Renal cortex interstitium (tissue), 11 donors: ENCODE results near the gene MAD1L1. TPM values are rescaled to one million over a fixed set of nuclear protein-coding genes. Genes with fewer than 3 reads are reported as not detected.
"Not testable (repeated sequence)": the region's sequence is repeated elsewhere in the genome, so short reads cannot be mapped to it uniquely, and the experiment has no call there.

Experiments
- DNase-seq, 11 donors: peaks; one replicate each; pipeline ENCODE4 v3.0.0-alpha.2; 2013; ENCODE audit warnings: low read depth in 9 of 11, low spot score in 4 of 11; ENCODE audit errors: extremely low read depth in 1 of 11
- polyA plus RNA-seq, 3 donors: library from polyadenylated mRNA; unstranded; fragments of 120-200 nt; gene quantifications; one replicate each; pipeline ENCODE4 v1.2.1, GENCODE V29; 2013; ENCODE audit not compliant: insufficient read length in 3 of 3

MAD1L1 gene
- polyA plus RNA-seq, 3 donors = 22.6 to 28.2 (median 26.3) TPM

GRCh38 chr7:1860881-1861798 is 371.6 kb downstream of the MAD1L1 start:
- not testable (repeated sequence) for DNase-seq

GRCh38 chr7:1859266-1860035 is 373.3 kb downstream of the MAD1L1 start:
- DNase-seq = no peak

- DNase-seq = no peak
Observed at GRCh38 chr7:1858435-1859265, 374.1 kb downstream of the MAD1L1 start.

- no peak for DNase-seq
Observed at GRCh38 chr7:1857487-1858421, 375.0 kb downstream of the MAD1L1 start.

GRCh38 chr7:1856888-1857441 is 375.8 kb downstream of the MAD1L1 start:
- DNase-seq = no peak

- no peak for DNase-seq
Observed at GRCh38 chr7:1856161-1856887, 376.4 kb downstream of the MAD1L1 start.

- no peak for DNase-seq
Observed at GRCh38 chr7:1855725-1856160, 377.0 kb downstream of the MAD1L1 start.

GRCh38 chr7:1854866-1855724 is 377.6 kb downstream of the MAD1L1 start:
- DNase-seq = no peak

- DNase-seq = no peak
Observed at GRCh38 chr7:1853986-1854865, 378.5 kb downstream of the MAD1L1 start.

- no peak for DNase-seq
Observed at GRCh38 chr7:1853431-1853985, 379.2 kb downstream of the MAD1L1 start.

- DNase-seq = no peak
Observed at GRCh38 chr7:1852517-1853430, 380.0 kb downstream of the MAD1L1 start.

- no peak for DNase-seq
Observed at GRCh38 chr7:1851721-1852516, 380.8 kb downstream of the MAD1L1 start.

GRCh38 chr7:1850976-1851571 is 381.7 kb downstream of the MAD1L1 start:
- no peak for DNase-seq
